Left colon (tissue), 2 donors: ENCODE results near the gene HTATSF1. TPM values are rescaled to one million over a fixed set of nuclear protein-coding genes. Genes with fewer than 3 reads are reported as not detected.

Experiments used
- ATAC-seq: fragments of 200-7000 bp; cut with Tn5 transposase; one replicate; pipeline ENCODE4 v1.9.1; 2020; ENCODE audit warnings: mild to moderate bottlenecking, moderate library complexity
- DNase-seq, 2 donors: peaks; one replicate each; pipeline ENCODE4 v3.0.0-alpha.2; 2020
- intact Hi-C, 2 donors: fragments of 100-400 bp; cut with DNase I in 1 of 2; cut with micrococcal nuclease in 1 of 2; formaldehyde crosslinking; loops; one replicate each; pipeline versions ENCODE4 v1.11.2 to v1.14.0; 2022; cut with DNase I, micrococcal nuclease
- total RNA-seq, 2 donors: library from RNA; stranded (reverse); fragmentation: NEBNext Ultra II Directional; extraction: Animal tissue kit (Norgen Biotek cat#: 25700); gene quantifications; one replicate each; pipeline ENCODE4 v1.2.1, GENCODE V29; 2021
- donor health status: DM: no; HTN: no; CAD: no.
- donor health status: DM: yes; HTN: yes; CAD: no.

The HTATSF1 gene
- total RNA-seq, 2 donors from 2014 or later: 30.4 to 35.3 TPM

GRCh38 chrX:136491832-136492231 is 5.6 kb upstream of the HTATSF1 start:
- ATAC-seq (no peak), DNase-seq (no peak)
- intact Hi-C loops: no loop called here

- no peak for ATAC-seq
- DNase-seq: no peak
- intact Hi-C loops: no loop called here
These were observed 4.4 kb upstream of the HTATSF1 start for GRCh38 chrX:136493011-136493410.

GRCh38 chrX:136495043-136495442 is 2.3 kb upstream of the HTATSF1 start:
- ATAC-seq (no peak), DNase-seq (no peak)
- intact Hi-C loops: no loop called here

GRCh38 chrX:136496186-136496763 is 1.1 kb upstream of the HTATSF1 start:
- intact Hi-C loops: no loop called here
- ATAC-seq (peak; percentile 24), DNase-seq (no peak)

- DNase-seq (peak; percentile 86 to 89), ATAC-seq (peak; percentile 89)
- intact Hi-C loops: no loop called here
These were observed 432 bp upstream of the HTATSF1 start for GRCh38 chrX:136496764-136497555.

GRCh38 chrX:136519069-136519468 is 21.7 kb downstream of the HTATSF1 start:
- DNase-seq (no peak), ATAC-seq (no peak)
- intact Hi-C loops: no loop called here

- no peak for DNase-seq
- intact Hi-C loops: no loop called here
- ATAC-seq: peak; percentile 59
These were observed 26.4 kb downstream of the HTATSF1 start for GRCh38 chrX:136523770-136524169.

GRCh38 chrX:136525738-136526606 is 28.6 kb downstream of the HTATSF1 start:
- DNase-seq (peak; percentile 55 to 72), ATAC-seq (peak; percentile 91)
- intact Hi-C loops: no loop called here

- ATAC-seq: no peak
- intact Hi-C loops: no loop called here
- DNase-seq: no peak
These were observed 31.4 kb downstream of the HTATSF1 start for GRCh38 chrX:136528645-136529315.

- intact Hi-C loops: no loop called here
- no peak for DNase-seq
- ATAC-seq: no peak
These were observed 32.4 kb downstream of the HTATSF1 start for GRCh38 chrX:136529795-136530194.

- intact Hi-C loops: no loop called here
- no peak for DNase-seq
- no peak for ATAC-seq
These were observed 34.6 kb downstream of the HTATSF1 start, which contains the start of gene VGLL1 for GRCh38 chrX:136531951-136532350. Gene VGLL1, plus strand, starts transcription at chrX:136532215. Its CDS starts 3,806 bp downstream, at chrX:136536021.

GRCh38 chrX:136534131-136534530 is 36.7 kb downstream of the HTATSF1 start:
- ATAC-seq (no peak), DNase-seq (no peak)
- intact Hi-C loops: no loop called here

GRCh38 chrX:136538811-136539210 is 41.4 kb downstream of the HTATSF1 start:
- ATAC-seq (no peak), DNase-seq (no peak)
- intact Hi-C loops: no loop called here

GRCh38 chrX:136540226-136540625 is 42.8 kb downstream of the HTATSF1 start:
- ATAC-seq: no peak
- DNase-seq: no peak
- intact Hi-C loops: no loop called here

GRCh38 chrX:136541294-136541693 is 43.9 kb downstream of the HTATSF1 start:
- no peak for DNase-seq
- intact Hi-C loops: no loop called here
- no peak for ATAC-seq

GRCh38 chrX:136542281-136542680 is 44.9 kb downstream of the HTATSF1 start:
- ATAC-seq: no peak
- intact Hi-C loops: no loop called here
- DNase-seq: no peak

- intact Hi-C loops: no loop called here
- DNase-seq (no peak), ATAC-seq (no peak)
These were observed 49.0 kb downstream of the HTATSF1 start for GRCh38 chrX:136546371-136546781.

- ATAC-seq (no peak), DNase-seq (no peak)
- intact Hi-C loops: no loop called here
These were observed 51.8 kb downstream of the HTATSF1 start for GRCh38 chrX:136549226-136549625.

- ATAC-seq (no peak), DNase-seq (no peak)
- intact Hi-C loops: no loop called here
These were observed 54.0 kb downstream of the HTATSF1 start for GRCh38 chrX:136551410-136551809.
